GM10266 (cell line): ENCODE results near the gene PLA2G12A.

ENCODE experiments used
- DNase-seq: peaks from one replicate; pipeline ENCODE4 v3.0.0; 2012; ENCODE audit errors: extremely low spot score
- TF ChIP-seq, protein P1 (sequence below): IDR thresholded peaks from 2 replicates; pipeline ENCODE4 v1.5.1; 2012; ENCODE audit warnings: mild to moderate bottlenecking, low read depth; ENCODE audit not compliant: control insufficient read depth, insufficient read depth; ENCODE audit errors: missing control alignments

Gene PLA2G12A

DNA sequence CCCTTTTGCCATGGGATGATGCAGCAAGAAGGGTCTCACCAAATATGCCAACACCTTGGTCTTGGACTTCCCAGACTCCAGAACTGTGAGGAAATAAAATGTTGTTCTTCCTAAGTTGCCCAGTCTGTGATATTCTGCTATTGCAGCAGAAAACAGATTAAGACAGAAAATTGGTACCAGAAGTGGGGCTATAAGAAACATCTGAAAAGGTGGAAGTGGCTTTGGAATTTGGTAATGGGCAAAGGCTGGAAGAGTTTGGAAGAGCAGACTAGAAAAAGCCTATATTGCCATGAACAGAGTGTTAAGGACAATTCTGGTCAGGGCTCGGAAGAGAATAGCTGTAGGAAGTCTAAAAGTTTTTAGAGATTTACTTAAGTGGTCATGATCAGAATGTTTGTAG, 54.0 kb downstream of the PLA2G12A start:
- TF ChIP-seq, protein P1, sequence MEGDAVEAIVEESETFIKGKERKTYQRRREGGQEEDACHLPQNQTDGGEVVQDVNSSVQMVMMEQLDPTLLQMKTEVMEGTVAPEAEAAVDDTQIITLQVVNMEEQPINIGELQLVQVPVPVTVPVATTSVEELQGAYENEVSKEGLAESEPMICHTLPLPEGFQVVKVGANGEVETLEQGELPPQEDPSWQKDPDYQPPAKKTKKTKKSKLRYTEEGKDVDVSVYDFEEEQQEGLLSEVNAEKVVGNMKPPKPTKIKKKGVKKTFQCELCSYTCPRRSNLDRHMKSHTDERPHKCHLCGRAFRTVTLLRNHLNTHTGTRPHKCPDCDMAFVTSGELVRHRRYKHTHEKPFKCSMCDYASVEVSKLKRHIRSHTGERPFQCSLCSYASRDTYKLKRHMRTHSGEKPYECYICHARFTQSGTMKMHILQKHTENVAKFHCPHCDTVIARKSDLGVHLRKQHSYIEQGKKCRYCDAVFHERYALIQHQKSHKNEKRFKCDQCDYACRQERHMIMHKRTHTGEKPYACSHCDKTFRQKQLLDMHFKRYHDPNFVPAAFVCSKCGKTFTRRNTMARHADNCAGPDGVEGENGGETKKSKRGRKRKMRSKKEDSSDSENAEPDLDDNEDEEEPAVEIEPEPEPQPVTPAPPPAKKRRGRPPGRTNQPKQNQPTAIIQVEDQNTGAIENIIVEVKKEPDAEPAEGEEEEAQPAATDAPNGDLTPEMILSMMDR: no peak
- no peak for DNase-seq

DNA sequence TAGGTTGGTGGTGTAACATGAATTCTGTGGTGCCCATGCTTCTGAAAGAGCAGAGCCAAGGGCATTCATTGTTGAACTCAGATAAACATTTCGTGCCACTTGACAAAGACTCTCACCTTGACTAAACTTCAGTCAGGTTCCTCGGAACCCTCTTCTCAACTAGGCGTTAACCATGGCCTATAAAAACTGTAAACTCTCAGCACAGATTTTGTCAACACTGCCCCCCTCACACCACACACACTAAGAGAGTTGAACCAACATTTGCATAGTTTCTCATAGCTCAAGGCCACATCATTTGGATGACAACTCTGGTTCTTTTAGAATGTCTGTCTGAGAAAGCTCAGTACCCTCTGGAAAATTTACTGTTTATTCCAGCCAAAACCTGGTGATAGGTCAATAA, 54.7 kb downstream of the PLA2G12A start:
- TF ChIP-seq, protein P1: no peak
- DNase-seq: no peak

DNA sequence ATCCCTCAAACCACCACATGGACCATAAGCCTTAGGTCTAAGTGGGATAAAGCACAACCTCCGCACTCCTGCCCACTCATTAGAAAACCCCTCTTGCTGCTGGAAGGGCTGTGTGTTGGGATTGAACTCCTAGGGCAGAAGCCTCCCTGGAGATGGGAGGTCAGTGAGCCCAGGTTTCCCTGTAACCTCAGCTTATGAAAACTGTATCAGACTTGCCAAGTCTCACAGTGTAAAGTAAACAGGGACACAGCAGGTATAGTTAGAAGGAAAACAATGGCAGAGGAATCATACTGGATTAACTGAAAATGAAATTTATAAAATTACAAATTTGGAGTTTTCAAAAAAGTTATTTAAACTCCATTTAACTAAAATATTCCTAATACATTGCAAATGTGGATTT, 56.6 kb downstream of the PLA2G12A start:
- TF ChIP-seq, protein P1: no peak
- DNase-seq: no peak

DNA sequence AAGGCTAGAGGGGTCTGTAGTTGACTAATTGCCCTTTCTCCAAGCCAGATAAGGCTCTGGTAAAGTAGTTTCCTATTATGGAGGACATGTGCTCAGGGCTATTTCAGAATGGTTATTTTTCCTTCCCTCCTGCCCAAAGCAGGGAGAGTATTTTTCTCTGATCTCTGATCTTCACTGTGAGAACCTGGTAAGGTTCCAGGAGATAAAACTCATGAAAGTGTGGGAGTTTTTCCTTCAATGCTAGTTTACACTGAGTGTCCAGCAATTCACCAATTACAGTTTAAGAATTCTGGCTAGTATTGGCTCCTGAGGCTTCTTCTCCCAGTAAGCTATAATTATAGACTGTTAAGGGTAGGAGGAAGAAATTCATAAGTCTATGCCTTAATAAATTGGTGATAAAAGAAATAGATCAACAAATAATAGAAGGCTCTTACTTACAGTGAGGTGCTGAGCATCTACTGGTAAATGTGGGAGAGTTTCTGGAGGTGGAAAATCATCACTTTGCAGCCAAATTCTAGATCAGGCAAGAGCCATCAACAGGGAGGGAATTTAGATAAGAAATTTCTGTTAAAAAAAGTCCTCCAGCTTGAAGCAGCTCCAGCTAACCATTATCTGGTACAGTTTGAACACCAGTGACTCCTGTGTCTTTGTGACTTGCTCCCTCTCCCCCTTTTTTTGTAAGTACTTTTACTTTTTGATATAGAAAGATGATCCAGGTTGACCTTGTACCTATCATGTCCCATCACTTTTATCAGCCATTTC, 57.5 kb downstream of the PLA2G12A start:
- no peak for DNase-seq
- TF ChIP-seq, protein P1: no peak

DNA sequence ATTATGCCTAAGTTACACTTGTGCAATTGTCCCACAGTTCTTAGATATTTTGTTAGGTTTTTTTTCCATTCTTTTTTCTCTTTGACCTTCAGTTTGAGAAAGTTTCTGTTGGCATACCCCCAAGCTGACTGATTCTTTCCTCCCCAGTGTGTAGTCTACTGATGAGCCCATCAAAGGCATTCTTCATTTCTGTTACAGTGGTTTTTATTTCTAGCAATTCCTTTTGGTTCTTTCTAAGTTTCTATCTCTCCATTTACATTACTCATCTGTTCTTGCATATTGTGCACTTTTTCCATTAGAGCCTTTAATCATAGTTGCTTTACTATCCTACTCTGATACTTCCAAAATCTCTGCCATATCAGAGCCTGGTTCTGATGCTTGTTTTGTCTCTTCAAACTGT, 58.5 kb downstream of the PLA2G12A start:
- TF ChIP-seq, protein P1: no peak

DNA sequence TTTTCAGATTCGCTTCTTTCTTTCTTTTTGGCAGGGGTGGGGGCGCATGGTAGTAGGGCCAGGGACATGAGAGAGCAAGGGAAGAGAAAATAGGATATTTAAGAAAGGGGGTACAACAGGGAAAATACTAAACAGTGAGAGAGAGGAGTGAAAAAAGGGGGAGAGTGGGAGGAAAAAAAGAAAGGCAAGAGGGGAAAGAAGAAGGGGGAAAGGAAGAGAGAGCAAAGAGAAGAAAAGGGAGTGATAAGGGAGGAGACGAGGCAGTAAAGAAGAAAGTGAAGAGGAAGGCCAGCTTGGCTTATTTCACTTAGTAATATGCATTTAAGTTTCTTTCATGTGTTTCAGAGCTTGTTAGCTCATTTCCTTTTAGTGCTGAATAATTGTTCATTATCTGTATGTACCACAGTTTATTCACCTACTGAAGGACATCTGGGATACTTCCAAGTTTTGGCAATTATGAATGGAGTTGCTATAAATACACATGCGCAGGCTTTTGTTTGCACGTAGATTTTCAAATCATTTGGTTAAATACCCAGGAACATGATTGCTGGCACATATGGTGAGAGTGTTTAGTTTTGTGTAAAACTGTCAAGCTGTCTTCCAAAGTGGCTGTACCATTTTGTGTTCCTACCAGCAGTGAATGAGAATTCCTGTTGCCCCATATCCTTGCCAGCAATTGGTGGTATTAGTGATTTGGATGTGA, 63.9 kb downstream of the PLA2G12A start:
- TF ChIP-seq, protein P1: no peak
- DNase-seq: no peak

More for the DNA sequence above, 58.5 kb downstream of the PLA2G12A start:
- no peak for DNase-seq

DNA sequence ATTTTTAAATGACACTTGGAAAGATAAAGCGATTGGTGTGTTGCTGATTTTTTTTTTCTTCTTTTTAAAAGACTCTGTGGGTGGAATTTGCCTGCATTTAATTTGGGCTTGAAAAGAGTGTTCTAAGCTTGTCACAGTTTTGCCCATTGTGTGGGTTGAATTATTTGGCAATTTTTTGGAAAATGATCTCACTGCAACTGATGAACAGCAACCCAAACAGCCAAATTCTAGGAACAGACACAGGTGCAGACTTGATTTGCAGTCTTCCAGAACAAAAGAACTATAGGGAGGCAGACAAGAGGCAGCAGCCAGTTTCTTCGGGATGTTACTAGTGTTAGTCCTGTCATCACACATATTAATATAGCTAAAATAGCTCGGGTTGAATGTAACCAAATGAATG, 67.1 kb downstream of the PLA2G12A start:
- TF ChIP-seq, protein P1: no peak

More for the DNA sequence above, 67.1 kb downstream of the PLA2G12A start:
- no peak for DNase-seq
